Fibroblast of peridontal ligament (primary cell): ENCODE measurements around the gene QDPR.
A peak's percentile ranks its signal among the peaks of the same experiment; 100 is the strongest.

Experiments used
- DNase-seq: peaks from one replicate; pipeline ENCODE4 v3.0.0-alpha.2; 2010; ENCODE audit errors: extremely low read depth

QDPR gene

GRCh38 chr4:17492058-17492741 lies 19.7 kb downstream of the QDPR start:
- no peak for DNase-seq

GRCh38 chr4:17491196-17491595 lies 20.7 kb downstream of the QDPR start:
- DNase-seq, result no peak

GRCh38 chr4:17490575-17491059 lies 21.3 kb downstream of the QDPR start:
- no peak for DNase-seq

GRCh38 chr4:17489721-17490120 lies 22.2 kb downstream of the QDPR start:
- DNase-seq, result no peak

- no peak for DNase-seq
These were observed 22.8 kb downstream of the QDPR start for GRCh38 chr4:17489123-17489522.

GRCh38 chr4:17482716-17483115 lies 29.2 kb downstream of the QDPR start:
- DNase-seq, result no peak

GRCh38 chr4:17480955-17481354 lies 30.9 kb downstream of the QDPR start:
- no peak for DNase-seq

GRCh38 chr4:17480210-17480927 lies 31.5 kb downstream of the QDPR start:
- no peak for DNase-seq

GRCh38 chr4:17477774-17478472 lies 34.0 kb downstream of the QDPR start:
- DNase-seq, result no peak

- no peak for DNase-seq
These were observed 35.0 kb downstream of the QDPR start for GRCh38 chr4:17476853-17477252.

GRCh38 chr4:17475481-17475880 lies 36.4 kb downstream of the QDPR start:
- DNase-seq, result peak; percentile 51

GRCh38 chr4:17469931-17470674 lies 41.8 kb downstream of the QDPR start:
- DNase-seq, result no peak

GRCh38 chr4:17468619-17469221 lies 43.2 kb downstream of the QDPR start:
- DNase-seq, result peak; percentile 79

GRCh38 chr4:17463606-17464005 lies 48.3 kb downstream of the QDPR start:
- DNase-seq, result no peak

- DNase-seq, result no peak
These were observed 61.6 kb downstream of the QDPR start for GRCh38 chr4:17450269-17450804.

- DNase-seq, result peak; percentile 82
These were observed 63.2 kb downstream of the QDPR start for GRCh38 chr4:17448689-17449088.

GRCh38 chr4:17447675-17448298 lies 64.1 kb downstream of the QDPR start:
- DNase-seq, result peak; percentile 90

- peak; percentile 24 for DNase-seq
These were observed 64.8 kb downstream of the QDPR start for GRCh38 chr4:17447056-17447455.

GRCh38 chr4:17442477-17442876 lies 69.4 kb downstream of the QDPR start:
- DNase-seq, result peak; percentile 2

GRCh38 chr4:17437396-17437795 lies 74.5 kb downstream of the QDPR start:
- DNase-seq, result no peak

GRCh38 chr4:17436750-17437090 lies 75.2 kb downstream of the QDPR start:
- DNase-seq, result no peak
